ENCODE results near the gene STARD10. TPM values are rescaled to one million over a fixed set of nuclear protein-coding genes. Genes with fewer than 3 reads are reported as not detected.

The STARD10 gene
- total and polyA plus RNA-seq, 9 donors, result 39.0 to 84.0 (median 57.9) TPM

DNA sequence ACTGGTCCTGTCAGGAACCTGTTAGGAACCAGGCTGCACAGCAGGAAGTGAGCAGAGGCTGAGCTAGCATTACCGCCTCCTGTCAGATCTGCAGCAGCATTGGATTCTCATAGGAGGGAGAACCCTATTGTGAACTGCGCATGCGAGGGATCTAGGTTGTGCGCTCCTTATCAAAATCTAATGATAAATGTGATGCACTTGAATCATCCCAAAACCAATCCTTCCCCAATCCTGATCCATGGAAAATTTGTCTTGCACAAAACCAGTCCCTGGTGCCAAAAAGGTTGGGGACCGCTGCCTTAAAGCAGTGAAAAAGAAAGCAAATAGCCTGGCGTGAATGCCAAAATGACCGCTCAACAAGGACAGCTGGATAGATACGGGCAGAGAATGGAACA lies 39.7 kb downstream of the STARD10 start:
- H3K27me3 ChIP-seq (ENCODE audit: control insufficient read depth, insufficient read depth, low read length), result peaks cover 4% of the 10 kb centered on the region
- peaks cover 7% of the 10 kb centered on the region for H3K36me3 ChIP-seq (ENCODE audit: control insufficient read depth, insufficient read depth, low read length)
- no peak for DNase-seq
- H3K4me3 ChIP-seq (ENCODE audit: low read length), result no peak overlapping the region
- no peaks in the 10 kb centered on the region for H3K9me3 ChIP-seq (replicated peaks; ENCODE audit: control insufficient read depth, low read depth, low read length)
- peaks cover 45% of the 10 kb centered on the region for H3K4me1 ChIP-seq (ENCODE audit: control insufficient read depth, insufficient read depth, low read length)
- WGBS (ENCODE audit: insufficient coverage), result 85% methylated on average over 5 of the region's 8 CpGs
- no peak overlapping the region for H3K27ac ChIP-seq (ENCODE audit: low read length)

DNA sequence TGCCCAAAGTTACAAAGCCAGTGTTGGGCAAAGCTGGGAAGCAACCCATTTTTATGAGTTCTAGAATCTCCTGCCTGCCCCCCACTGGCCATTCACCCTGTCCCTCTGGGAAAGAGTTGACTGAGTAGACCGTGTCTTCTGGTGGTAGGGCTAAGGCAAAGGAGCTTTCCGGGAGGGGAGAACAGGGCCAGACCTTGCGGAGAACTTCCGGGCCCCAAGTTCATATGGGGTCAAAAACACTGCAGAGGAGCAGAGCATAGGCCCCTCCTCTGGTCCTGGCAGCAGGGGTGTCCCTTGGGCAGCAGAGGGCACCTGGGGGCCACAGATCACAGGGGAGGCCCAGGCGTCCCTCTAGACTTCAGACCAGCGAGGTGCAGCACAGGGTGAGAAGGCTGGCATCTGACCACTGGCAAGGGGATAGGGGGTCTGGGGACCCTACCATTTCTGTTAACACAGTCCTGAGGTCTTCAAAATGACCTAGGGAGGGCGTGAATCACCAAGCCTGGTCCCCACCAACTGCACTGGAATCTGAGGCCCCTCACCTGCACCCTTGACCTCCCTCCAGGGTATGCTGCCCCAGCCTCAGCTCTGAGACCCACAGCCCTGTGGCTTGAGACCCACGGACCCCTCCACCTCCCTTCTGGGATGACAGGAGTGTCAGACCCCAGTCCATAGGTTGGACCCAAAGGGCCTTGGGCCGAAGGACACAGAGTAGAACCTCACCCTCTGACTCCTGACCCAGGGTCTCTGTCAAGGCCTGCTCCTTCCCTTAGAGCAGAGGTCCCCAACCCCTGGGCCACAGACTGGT lies 40.3 kb downstream of the STARD10 start:
- Histone ChIP-seq H3K4me3 (ENCODE audit: low read length) (no peak overlapping the region), H3K36me3 (ENCODE audit: control insufficient read depth, insufficient read depth, low read length) (peaks cover 7% of the 10 kb centered on the region), H3K9me3 (replicated peaks; ENCODE audit: control insufficient read depth, low read depth, low read length) (no peaks in the 10 kb centered on the region), H3K27me3 (ENCODE audit: control insufficient read depth, insufficient read depth, low read length) (peaks cover 4% of the 10 kb centered on the region), H3K27ac (ENCODE audit: low read length) (no peak overlapping the region), H3K4me1 (ENCODE audit: control insufficient read depth, insufficient read depth, low read length) (peaks cover 39% of the 10 kb centered on the region)
- 98% methylated on average over 6 of the region's 9 CpGs for WGBS (ENCODE audit: insufficient coverage)
- DNase-seq, result no peak

DNA sequence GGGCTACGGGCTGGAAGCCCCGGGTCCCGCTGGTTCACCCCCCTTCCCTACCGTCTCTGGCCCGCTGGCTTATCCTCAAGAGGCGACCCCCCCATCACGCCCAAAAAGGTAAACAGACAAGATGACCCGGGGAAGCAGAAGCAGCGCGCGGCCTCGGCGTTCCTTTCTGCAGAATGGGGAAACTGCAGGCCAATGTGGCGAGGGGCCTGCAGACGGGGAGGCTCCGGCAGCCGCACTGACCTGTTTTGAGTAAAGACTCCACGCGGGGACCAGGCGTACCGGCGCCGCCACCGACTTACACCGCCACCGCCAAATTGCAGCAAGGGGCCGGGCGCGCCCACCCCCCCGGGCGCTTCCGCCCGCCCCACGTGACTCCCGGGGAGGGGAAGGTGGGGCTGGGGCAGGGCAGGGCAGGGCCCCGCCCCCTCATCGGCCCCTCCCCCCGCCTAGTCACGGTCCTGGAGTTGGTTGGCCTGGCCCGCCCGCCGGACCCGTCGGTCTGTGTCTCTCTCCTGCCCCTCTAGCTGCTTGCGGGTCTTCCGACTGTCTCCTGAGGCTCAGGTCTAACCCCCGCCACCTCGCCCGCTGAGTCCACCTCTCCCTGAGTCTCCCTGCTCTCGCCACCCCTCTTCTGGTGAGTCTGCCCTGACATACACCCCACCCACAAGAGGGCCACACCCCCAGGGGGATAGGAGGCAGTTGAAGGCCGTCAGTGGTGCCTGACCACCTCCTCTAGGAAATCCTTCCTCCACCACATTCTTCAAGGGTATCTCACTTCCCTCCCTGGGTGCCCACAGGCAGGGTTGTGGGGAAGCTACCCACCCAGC lies 41.5 kb downstream of the STARD10 start, which contains the start of gene ARAP1:
ARAP1 (minus strand) TSS at position 321 of the 827 bp plus-strand sequence. CDS start 25,280 bp downstream, outside the sequence.
- H3K27ac ChIP-seq (ENCODE audit: low read length), result peak within 1 kb of the TSS; percentile 42

DNA sequence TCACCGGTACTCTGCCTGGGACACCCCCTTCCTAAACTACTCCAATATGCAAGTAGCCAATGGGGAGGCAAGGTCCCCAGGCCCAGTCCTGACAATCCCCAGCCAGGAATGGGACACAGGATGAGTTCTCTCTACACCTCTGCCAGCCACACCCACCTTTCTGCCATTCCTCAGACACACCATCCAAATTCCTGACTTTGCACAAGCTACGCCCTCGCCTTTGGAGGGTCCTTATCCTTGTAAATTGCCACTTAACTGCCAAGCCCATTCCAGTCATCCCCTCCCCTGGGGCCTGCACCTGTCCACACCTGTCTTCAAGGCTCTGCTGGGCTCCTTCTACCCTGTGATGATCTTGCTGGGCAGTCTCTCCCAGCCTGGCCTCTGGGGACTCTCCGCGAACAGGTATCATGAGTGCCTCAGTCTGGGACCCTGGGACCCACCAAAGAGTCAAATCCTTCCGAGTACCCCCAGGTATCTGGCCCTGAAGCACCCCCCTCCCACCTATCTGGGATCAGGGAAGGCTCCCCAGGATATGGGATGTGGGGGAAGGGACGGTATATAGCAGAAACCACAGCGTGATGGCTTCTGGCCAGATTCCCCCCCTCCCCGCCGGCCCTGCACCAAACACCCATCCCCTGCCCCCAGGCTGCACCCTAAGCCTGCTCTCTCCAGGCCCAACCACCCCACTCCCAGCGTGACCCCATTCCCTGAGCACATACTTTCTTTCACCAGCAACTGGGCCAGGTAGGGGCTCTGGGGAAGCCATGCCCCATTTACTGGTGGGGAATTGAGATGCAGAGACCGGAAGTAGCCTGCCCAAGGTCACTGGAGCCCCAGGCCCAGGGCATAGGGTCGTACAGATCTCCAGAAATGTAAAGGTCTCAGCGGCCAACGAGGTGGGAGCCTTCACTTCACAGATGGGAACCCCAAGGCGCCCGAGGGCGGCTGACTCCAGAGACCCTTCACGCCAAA lies 42.4 kb downstream of the STARD10 start:
- Histone ChIP-seq H3K36me3 (ENCODE audit: control insufficient read depth, insufficient read depth, low read length) (no peaks in the 10 kb centered on the region), H3K27me3 (ENCODE audit: control insufficient read depth, insufficient read depth, low read length) (peaks cover 4% of the 10 kb centered on the region), H3K27ac (ENCODE audit: low read length) (no peak overlapping the region), H3K9me3 (replicated peaks; ENCODE audit: control insufficient read depth, low read depth, low read length) (no peaks in the 10 kb centered on the region), H3K4me1 (ENCODE audit: control insufficient read depth, insufficient read depth, low read length) (peaks cover 32% of the 10 kb centered on the region), H3K4me3 (ENCODE audit: low read length) (peak overlapping the region; percentile 68)
- DNase-seq, result no peak
- 25% methylated on average over 11 of the region's 19 CpGs for WGBS (ENCODE audit: insufficient coverage)

More for the DNA sequence above, 41.5 kb downstream of the STARD10 start, which contains the start of gene ARAP1:
- Histone ChIP-seq H3K27me3 (ENCODE audit: control insufficient read depth, insufficient read depth, low read length) (peaks cover 4% of the 10 kb centered on the region), H3K4me1 (ENCODE audit: control insufficient read depth, insufficient read depth, low read length) (peaks cover 34% of the 10 kb centered on the region), H3K36me3 (ENCODE audit: control insufficient read depth, insufficient read depth, low read length) (peaks cover 3% of the 10 kb centered on the region), H3K9me3 (replicated peaks; ENCODE audit: control insufficient read depth, low read depth, low read length) (no peaks in the 10 kb centered on the region), H3K4me3 (ENCODE audit: low read length) (peak within 1 kb of the TSS; percentile 68)
- WGBS (ENCODE audit: insufficient coverage), result 2% methylated on average over 40 of the region's 51 CpGs
- DNase-seq, result peak; percentile 70

DNA sequence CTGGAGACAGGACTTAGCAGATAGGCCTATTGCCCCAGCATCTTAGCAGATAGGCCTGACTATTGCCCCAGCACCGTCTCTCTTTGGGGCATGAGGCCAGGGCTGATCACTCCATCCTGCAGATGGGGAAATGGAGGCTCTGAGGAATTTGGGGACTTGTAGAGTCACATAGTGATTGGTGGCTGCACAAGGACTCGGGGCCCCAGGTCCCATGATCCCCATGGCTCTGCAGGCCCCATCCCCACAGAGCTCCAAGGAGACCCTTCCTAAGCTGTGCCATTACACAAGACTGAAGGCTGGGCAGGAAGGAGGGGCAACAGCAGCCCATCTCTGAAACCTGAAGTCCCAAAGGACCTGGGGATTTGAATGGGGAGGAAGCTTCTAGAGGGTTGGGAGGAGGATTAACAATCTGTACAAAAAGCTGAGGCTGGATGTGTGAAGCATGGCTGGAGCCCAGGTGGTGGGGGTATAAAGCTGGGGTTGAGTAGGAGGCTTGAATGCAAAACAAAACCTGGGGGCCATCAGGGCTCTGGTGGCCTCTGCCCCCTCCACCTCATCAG lies 43.2 kb downstream of the STARD10 start:
- H3K9me3 ChIP-seq (replicated peaks; ENCODE audit: control insufficient read depth, low read depth, low read length), result no peaks in the 10 kb centered on the region
- DNase-seq, result no peak
- H3K4me1 ChIP-seq (ENCODE audit: control insufficient read depth, insufficient read depth, low read length), result peaks cover 26% of the 10 kb centered on the region
- H3K27ac ChIP-seq (ENCODE audit: low read length), result no peak overlapping the region
- peaks cover 4% of the 10 kb centered on the region for H3K27me3 ChIP-seq (ENCODE audit: control insufficient read depth, insufficient read depth, low read length)
- WGBS (ENCODE audit: insufficient coverage), result no CpG with 5 or more reads among the region's 2 CpGs
- no peaks in the 10 kb centered on the region for H3K36me3 ChIP-seq (ENCODE audit: control insufficient read depth, insufficient read depth, low read length)
- H3K4me3 ChIP-seq (ENCODE audit: low read length), result no peak overlapping the region

DNA sequence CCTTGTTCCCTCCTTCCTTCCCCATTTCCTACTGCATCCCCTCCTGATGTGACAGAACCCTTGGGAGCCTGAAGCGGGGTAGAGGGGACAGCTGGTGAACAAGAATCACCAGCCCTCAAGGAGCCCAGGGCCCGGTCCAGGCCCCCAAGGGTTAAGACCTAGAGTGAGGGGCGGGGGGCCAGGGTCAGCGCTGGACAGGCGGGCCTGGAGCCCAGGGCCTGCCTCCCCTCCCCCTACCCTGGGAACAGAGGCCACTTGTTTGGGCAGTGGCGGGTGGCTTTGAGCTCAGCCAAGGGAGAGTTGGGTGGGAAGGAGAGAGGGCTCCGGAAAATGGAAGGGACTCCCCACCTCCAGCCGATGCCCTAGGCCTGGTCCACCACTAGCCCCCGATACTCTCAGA lies 43.8 kb downstream of the STARD10 start:
- Histone ChIP-seq H3K4me1 (ENCODE audit: control insufficient read depth, insufficient read depth, low read length) (peaks cover 25% of the 10 kb centered on the region), H3K4me3 (ENCODE audit: low read length) (no peak overlapping the region), H3K27me3 (ENCODE audit: control insufficient read depth, insufficient read depth, low read length) (peaks cover 4% of the 10 kb centered on the region), H3K36me3 (ENCODE audit: control insufficient read depth, insufficient read depth, low read length) (no peaks in the 10 kb centered on the region), H3K9me3 (replicated peaks; ENCODE audit: control insufficient read depth, low read depth, low read length) (no peaks in the 10 kb centered on the region), H3K27ac (ENCODE audit: low read length) (no peak overlapping the region)
- DNase-seq, result no peak
- 67% methylated on average over 3 of the region's 9 CpGs for WGBS (ENCODE audit: insufficient coverage)

DNA sequence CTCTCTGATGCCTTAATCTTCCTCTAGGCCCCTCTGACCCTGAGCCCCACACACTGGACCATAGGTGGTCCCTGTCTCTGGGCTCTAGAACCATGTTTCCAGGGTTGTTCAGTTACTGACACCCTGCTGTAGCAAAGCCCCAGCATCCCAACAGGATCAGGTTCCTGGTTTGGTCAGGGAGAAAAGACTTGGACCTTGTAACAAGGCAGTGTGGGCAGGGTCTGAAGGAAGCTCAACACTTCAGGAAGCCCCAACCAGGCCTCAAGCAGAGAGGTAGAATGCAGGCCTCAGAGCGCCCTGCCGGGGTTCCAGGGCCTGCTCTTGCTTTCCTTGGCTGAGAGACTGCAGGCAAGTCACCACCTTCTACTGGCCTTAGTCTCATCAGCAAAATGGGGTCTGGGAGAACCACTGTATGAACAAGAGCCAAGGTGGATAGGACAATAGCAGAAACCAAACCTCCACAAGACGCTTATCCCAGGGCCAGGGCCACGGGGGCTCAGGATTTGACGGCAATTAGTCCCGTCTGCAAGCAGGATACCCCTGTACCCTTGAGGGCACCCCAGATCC lies 46.5 kb downstream of the STARD10 start:
- WGBS (ENCODE audit: insufficient coverage), result 75% methylated on average over 2 of the region's 6 CpGs
- Histone ChIP-seq H3K27me3 (ENCODE audit: control insufficient read depth, insufficient read depth, low read length) (no peaks in the 10 kb centered on the region), H3K9me3 (replicated peaks; ENCODE audit: control insufficient read depth, low read depth, low read length) (no peaks in the 10 kb centered on the region), H3K36me3 (ENCODE audit: control insufficient read depth, insufficient read depth, low read length) (no peaks in the 10 kb centered on the region), H3K4me1 (ENCODE audit: control insufficient read depth, insufficient read depth, low read length) (peaks cover 15% of the 10 kb centered on the region), H3K4me3 (ENCODE audit: low read length) (no peak overlapping the region), H3K27ac (ENCODE audit: low read length) (no peak overlapping the region)
- DNase-seq, result no peak

DNA sequence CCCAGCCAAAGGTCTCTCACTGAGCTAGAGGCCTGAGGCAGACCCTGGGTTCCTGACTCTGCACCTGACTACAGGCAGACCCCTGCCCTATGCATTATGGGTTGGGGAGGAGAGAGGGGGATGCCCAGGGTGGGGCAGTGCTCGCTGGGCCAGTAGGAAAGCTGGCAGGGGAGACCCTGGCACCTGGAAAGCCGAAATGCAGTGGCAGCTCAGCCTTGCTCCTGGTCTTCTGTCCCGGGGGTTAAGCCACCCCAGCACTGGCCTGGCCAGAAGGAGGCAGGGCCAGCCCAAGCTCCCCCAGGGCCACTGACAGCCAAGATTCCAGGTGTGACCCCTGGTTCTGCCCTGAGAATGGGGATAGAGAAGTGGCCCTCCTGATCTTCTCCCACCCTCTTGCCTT lies 47.0 kb downstream of the STARD10 start:
- Histone ChIP-seq H3K27ac (ENCODE audit: low read length) (no peak overlapping the region), H3K36me3 (ENCODE audit: control insufficient read depth, insufficient read depth, low read length) (no peaks in the 10 kb centered on the region), H3K9me3 (replicated peaks; ENCODE audit: control insufficient read depth, low read depth, low read length) (no peaks in the 10 kb centered on the region), H3K4me1 (ENCODE audit: control insufficient read depth, insufficient read depth, low read length) (peaks cover 16% of the 10 kb centered on the region), H3K27me3 (ENCODE audit: control insufficient read depth, insufficient read depth, low read length) (no peaks in the 10 kb centered on the region), H3K4me3 (ENCODE audit: low read length) (no peak overlapping the region)
- 79% methylated on average over 2 of the region's 3 CpGs for WGBS (ENCODE audit: insufficient coverage)
- DNase-seq, result no peak

DNA sequence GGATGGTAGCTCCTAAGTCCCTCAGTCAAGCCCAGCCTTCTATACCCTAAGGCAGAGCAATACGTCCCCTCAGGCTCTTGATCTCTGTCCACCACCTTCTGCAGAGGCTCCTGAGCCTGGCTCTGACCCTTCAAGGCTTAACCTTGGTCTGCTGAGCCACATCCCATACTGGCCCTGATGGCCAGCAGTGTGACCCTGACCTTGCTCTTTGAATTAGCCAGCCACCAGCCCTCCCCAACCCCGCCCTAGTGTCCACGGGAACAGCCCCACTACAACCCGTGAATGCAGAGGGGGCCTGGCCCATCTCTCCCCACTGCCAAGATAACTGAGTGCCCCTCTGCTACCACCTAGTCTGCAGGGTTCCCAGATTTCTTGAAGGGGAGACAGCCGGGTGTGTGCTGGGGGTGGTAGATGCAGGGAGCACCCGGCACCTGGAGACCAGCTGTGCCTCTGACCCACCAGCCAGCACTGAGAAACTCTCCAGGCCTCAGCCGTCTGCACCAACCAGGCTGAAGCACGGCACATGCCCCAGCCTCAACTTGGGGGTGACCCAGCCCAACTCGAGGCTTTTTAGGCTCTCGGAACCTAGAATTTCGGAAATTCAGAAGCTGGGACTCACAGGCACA lies 47.8 kb downstream of the STARD10 start:
- no peak for DNase-seq
- H3K36me3 ChIP-seq (ENCODE audit: control insufficient read depth, insufficient read depth, low read length), result no peaks in the 10 kb centered on the region
- H3K4me3 ChIP-seq (ENCODE audit: low read length), result no peak overlapping the region
- peaks cover 16% of the 10 kb centered on the region for H3K4me1 ChIP-seq (ENCODE audit: control insufficient read depth, insufficient read depth, low read length)
- WGBS (ENCODE audit: insufficient coverage), result 77% methylated on average over 5 of the region's 11 CpGs
- no peak overlapping the region for H3K27ac ChIP-seq (ENCODE audit: low read length)
- no peaks in the 10 kb centered on the region for H3K27me3 ChIP-seq (ENCODE audit: control insufficient read depth, insufficient read depth, low read length)
- H3K9me3 ChIP-seq (replicated peaks; ENCODE audit: control insufficient read depth, low read depth, low read length), result no peaks in the 10 kb centered on the region
